ENCODE results near the gene MB21D2.

MB21D2 gene

DNA sequence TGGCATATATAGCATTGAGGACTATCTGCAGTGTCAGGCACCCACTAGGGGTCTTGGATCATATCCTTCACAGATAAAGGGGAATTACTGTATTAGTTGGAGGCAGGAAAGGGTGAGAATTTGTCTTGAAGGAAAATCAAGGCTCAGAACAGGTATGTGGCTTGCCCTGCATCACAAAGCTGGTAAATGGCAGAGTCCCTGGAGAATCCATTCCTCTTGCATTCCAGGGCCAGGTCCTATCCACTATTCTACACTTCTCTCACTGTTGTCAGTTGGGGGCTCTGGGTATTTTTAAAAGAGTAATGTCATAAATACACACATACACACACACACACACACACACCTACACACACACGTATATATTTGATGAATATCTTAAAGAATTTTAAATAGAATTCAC, 170.5 kb downstream of the MB21D2 start:
- H3K9me3 ChIP-seq (replicated peaks; ENCODE audit: insufficient read depth, low read length) = no peaks in the 10 kb centered on the region
- DNase-seq = no peak
- no peak overlapping the region for H3K9ac ChIP-seq (ENCODE audit: low read length)
- no peak for TF ChIP-seq EZH2 (optimal IDR thresholded peaks at IDR 0.05; ENCODE audit: low read depth, low read length)
- H3K4me1 ChIP-seq (ENCODE audit: low read length) = no peaks in the 10 kb centered on the region
- H3K27ac ChIP-seq (ENCODE audit: low read length) = no peak overlapping the region
- H3K4me2 ChIP-seq (ENCODE audit: low read depth, low read length) = no peak overlapping the region
- H3K4me3 ChIP-seq (ENCODE audit: low read length) = no peak overlapping the region
- H2AFZ ChIP-seq (ENCODE audit: low read length) = no peak overlapping the region
- H3K9me2 ChIP-seq (replicated peaks; ENCODE audit: insufficient read depth, low read length) = no peaks in the 10 kb centered on the region
- no peaks in the 10 kb centered on the region for H3K79me2 ChIP-seq (ENCODE audit: low read length)
- H3K27me3 ChIP-seq (replicated peaks; ENCODE audit: insufficient read depth, low read length) = no peaks in the 10 kb centered on the region
- H3F3A ChIP-seq (ENCODE audit: insufficient read depth, low read length) = no peaks in the 10 kb centered on the region
- H3K36me3 ChIP-seq (replicated peaks; ENCODE audit: insufficient read depth, low read length) = no peaks in the 10 kb centered on the region
- no peaks in the 10 kb centered on the region for H4K20me1 ChIP-seq (ENCODE audit: insufficient read depth, low read length)

Data from MM.1S (cell line).